CD14-positive monocyte (primary cell): Measurements from ENCODE around the gene HERC2. TPM values are rescaled to one million over a fixed set of nuclear protein-coding genes. Genes with fewer than 3 reads are reported as not detected.
"Not testable (repeated sequence)": the region's sequence is repeated elsewhere in the genome, so short reads cannot be mapped to it uniquely, and the experiment has no call there.

Experiments
- DNase-seq, 3 donors: peaks; one replicate each; pipeline ENCODE4 v3.0.0-alpha.2; 2011 to 2022
- H2AFZ ChIP-seq: 2 replicates; pipeline ENCODE4 v1.6.0; 2012; ENCODE audit warnings: mild to moderate bottlenecking, low read depth, low read length, inconsistent platforms; ENCODE audit not compliant: insufficient read depth, poor library complexity, severe bottlenecking
- H3K27ac ChIP-seq, 2 donors: 1 replicate in 1 of 2; 2 replicates in 1 of 2; pipeline ENCODE4 v1.5.1; 2012 to 2013; ENCODE audit warnings: low read length in 2 of 2, control low read depth in 1 of 2, inconsistent platforms in 1 of 2, low read depth in 1 of 2, mild to moderate bottlenecking in 1 of 2
- H3K27me3 ChIP-seq, 2 donors: one replicate each; pipeline versions ENCODE4 v1.6.0 to v1.6.1; 2011 to 2013; ENCODE audit warnings: low read length in 2 of 2; ENCODE audit not compliant: control insufficient read depth in 2 of 2, insufficient read depth in 2 of 2
- H3K36me3 ChIP-seq, 2 donors: replicated peaks in 1 of 2; 1 replicate in 1 of 2; 2 replicates in 1 of 2; pipeline versions ENCODE4 v1.5.1 to v1.6.1; 2012 to 2013; ENCODE audit warnings: low read length in 2 of 2, control low read depth in 1 of 2, inconsistent platforms in 1 of 2, mild to moderate bottlenecking in 1 of 2; ENCODE audit not compliant: insufficient read depth in 2 of 2, control insufficient read depth in 1 of 2
- H3K4me1 ChIP-seq, 2 donors: 1 replicate in 1 of 2; 2 replicates in 1 of 2; pipeline versions ENCODE4 v1.5.1 to v1.6.1; 2012 to 2013; ENCODE audit warnings: low read length in 2 of 2, control low read depth in 1 of 2, inconsistent platforms in 1 of 2, mild to moderate bottlenecking in 1 of 2, moderate library complexity in 1 of 2; ENCODE audit not compliant: insufficient read depth in 2 of 2, control insufficient read depth in 1 of 2
- H3K4me2 ChIP-seq: replicated peaks from 2 replicates; pipeline ENCODE3; 2012; ENCODE audit warnings: low read length, moderate library complexity, mild to moderate bottlenecking; ENCODE audit not compliant: poor library complexity, severe bottlenecking; ENCODE audit errors: extremely low read depth
- H3K4me3 ChIP-seq, 3 experiments: fragments of 200-600 bp in 1 of 3; sonication (generic) in 1 of 3; replicated peaks in 1 of 3; 1 replicate in 2 of 3; 2 replicates in 1 of 3; pipeline ENCODE4 v1.5.1; 2011 to 2013; ENCODE audit warnings: low read length in 3 of 3, mild to moderate bottlenecking in 3 of 3, control low read depth in 2 of 3, low read depth in 2 of 3, inconsistent platforms in 1 of 3, moderate library complexity in 1 of 3
- H3K79me2 ChIP-seq: 2 replicates; pipeline ENCODE4 v1.6.0; 2012; ENCODE audit warnings: mild to moderate bottlenecking, control low read depth, inconsistent platforms, low read length, moderate library complexity; ENCODE audit not compliant: insufficient read depth
- H3K9ac ChIP-seq: 2 replicates; pipeline ENCODE4 v1.6.0; 2017; ENCODE audit warnings: low read length, mild to moderate bottlenecking; ENCODE audit not compliant: insufficient read depth, poor library complexity, severe bottlenecking
- H3K9me3 ChIP-seq, 2 donors: replicated peaks in 1 of 2; 1 replicate in 1 of 2; 2 replicates in 1 of 2; pipeline versions ENCODE4 v1.5.1 to v1.6.1; 2012 to 2013; ENCODE audit warnings: low read length in 2 of 2, control low read depth in 1 of 2; ENCODE audit not compliant: control insufficient read depth in 1 of 2, insufficient read depth in 1 of 2
- H4K20me1 ChIP-seq: 2 replicates; pipeline ENCODE4 v1.6.0; 2012; ENCODE audit warnings: mild to moderate bottlenecking, low read length, control low read depth, moderate library complexity; ENCODE audit not compliant: insufficient read depth
- H3K27ac Mint-ChIP-seq, 7 donors: one replicate each; pipeline ENCODE4 v1.8.0; 2020; ENCODE audit warnings: mild to moderate bottlenecking in 7 of 7, mixed read lengths in 7 of 7, moderate library complexity in 6 of 7, inconsistent platforms in 2 of 7
- H3K27me3 Mint-ChIP-seq, 3 donors: one replicate each; pipeline ENCODE4 v1.8.0; 2021 to 2022; ENCODE audit warnings: low read depth in 3 of 3, mild to moderate bottlenecking in 3 of 3, mixed read lengths in 3 of 3, moderate library complexity in 3 of 3, inconsistent platforms in 1 of 3
- H3K36me3 Mint-ChIP-seq, 2 donors: one replicate each; pipeline ENCODE4 v1.8.0; 2020; ENCODE audit warnings: mixed read lengths in 2 of 2, inconsistent platforms in 1 of 2, mild to moderate bottlenecking in 1 of 2
- H3K4me1 Mint-ChIP-seq: one replicate; pipeline ENCODE4 v1.8.0; 2020; ENCODE audit warnings: mild to moderate bottlenecking, mixed read lengths
- H3K4me3 Mint-ChIP-seq, 2 donors: one replicate each; pipeline ENCODE4 v1.8.0; 2020; ENCODE audit warnings: mild to moderate bottlenecking in 2 of 2, mixed read lengths in 2 of 2, moderate library complexity in 1 of 2
- H3K9me3 Mint-ChIP-seq, 7 donors: one replicate each; pipeline ENCODE4 v1.8.0; 2020 to 2022; ENCODE audit warnings: mixed read lengths in 7 of 7, mild to moderate bottlenecking in 6 of 7, moderate library complexity in 6 of 7, inconsistent platforms in 2 of 7
- WGBS: methylation state at CpG from one replicate; pipeline ENCODE4 v1.1.5; 2013; ENCODE audit warnings: missing lambda C conversion rate; ENCODE audit not compliant: insufficient coverage; 5-methylcytosine and 5-hydroxymethylcytosine counted together
- intact Hi-C, 2 donors: fragments of 100-400 bp; cut with micrococcal nuclease; formaldehyde crosslinking; loops; one replicate each; pipeline versions ENCODE4 v1.15.0 to v1.15.1; 2023
- polyA plus RNA-seq, 3 donors: library from polyadenylated mRNA; depleted of rRNA in 1 of 3; unstranded in 2 of 3; stranded (reverse) in 1 of 3; fragments of 300-500 nt in 2 of 3; fragments of >200 nt in 1 of 3; fragmentation: Illumina TruSeq in 2 of 3; gene quantifications; 1 replicate in 2 of 3; 2 replicates in 1 of 3; pipeline ENCODE4 v1.2.3, GENCODE V29; 2012 to 2021
- TF ChIP-seq, protein P1 (sequence below): fragments of 200-600 bp; IDR thresholded peaks from one replicate; pipeline ENCODE4 v1.8.0; 2022; ENCODE audit warnings: antibody characterized with exemption, mild to moderate bottlenecking

HERC2 gene
- polyA plus RNA-seq, 3 donors = 3.1 to 9.0 (median 4.7) TPM

DNA sequence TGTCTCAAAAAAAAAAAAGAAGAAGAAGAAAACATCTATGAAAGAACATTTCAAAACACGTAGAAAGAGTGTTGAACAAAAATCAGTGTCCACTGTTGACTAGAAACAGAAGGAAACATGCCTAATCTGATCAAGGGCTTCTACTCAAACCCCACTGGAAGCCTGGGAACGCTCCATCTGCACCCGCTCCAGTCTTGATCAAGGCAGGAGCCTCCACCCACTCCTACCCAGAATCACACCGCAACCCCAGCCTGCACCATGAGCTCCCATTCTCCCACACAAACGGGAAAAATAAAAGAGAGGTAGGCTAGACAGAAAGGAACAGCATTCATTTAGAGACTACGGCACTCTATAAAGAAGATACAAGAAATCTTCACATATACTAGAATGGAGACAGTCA, 181.9 kb downstream of the HERC2 start:
- no peak overlapping the region for H3K4me3 ChIP-seq
- H3K4me1 ChIP-seq = peaks cover 0 to 6% of the 10 kb centered on the region in 2 donors
- no peaks in the 10 kb centered on the region for H3K79me2 ChIP-seq
- H3K27ac ChIP-seq = no peak overlapping the region
- H3K27me3 Mint-ChIP-seq = peaks cover 0 to 2% (median 0%) of the 10 kb centered on the region in 3 donors
- no peaks in the 10 kb centered on the region for H3K9me3 ChIP-seq
- H2AFZ ChIP-seq = no peak overlapping the region
- no peak for DNase-seq
- no peaks in the 10 kb centered on the region for H3K27me3 ChIP-seq
- no peaks in the 10 kb centered on the region for H4K20me1 ChIP-seq
- no peak overlapping the region for H3K9ac ChIP-seq
- H3K4me2 ChIP-seq = no peak overlapping the region
- peaks cover 56 to 65% of the 10 kb centered on the region in 2 donors for H3K36me3 Mint-ChIP-seq
- no peak overlapping the region for H3K4me3 Mint-ChIP-seq
- WGBS = 100% methylated on average over 2 of the region's 6 CpGs
- no peaks in the 10 kb centered on the region for H3K9me3 Mint-ChIP-seq
- H3K27ac Mint-ChIP-seq = no peak overlapping the region
- intact Hi-C loops = no loop called here
- H3K4me1 Mint-ChIP-seq = peaks cover 12% of the 10 kb centered on the region
- TF ChIP-seq, protein P1, sequence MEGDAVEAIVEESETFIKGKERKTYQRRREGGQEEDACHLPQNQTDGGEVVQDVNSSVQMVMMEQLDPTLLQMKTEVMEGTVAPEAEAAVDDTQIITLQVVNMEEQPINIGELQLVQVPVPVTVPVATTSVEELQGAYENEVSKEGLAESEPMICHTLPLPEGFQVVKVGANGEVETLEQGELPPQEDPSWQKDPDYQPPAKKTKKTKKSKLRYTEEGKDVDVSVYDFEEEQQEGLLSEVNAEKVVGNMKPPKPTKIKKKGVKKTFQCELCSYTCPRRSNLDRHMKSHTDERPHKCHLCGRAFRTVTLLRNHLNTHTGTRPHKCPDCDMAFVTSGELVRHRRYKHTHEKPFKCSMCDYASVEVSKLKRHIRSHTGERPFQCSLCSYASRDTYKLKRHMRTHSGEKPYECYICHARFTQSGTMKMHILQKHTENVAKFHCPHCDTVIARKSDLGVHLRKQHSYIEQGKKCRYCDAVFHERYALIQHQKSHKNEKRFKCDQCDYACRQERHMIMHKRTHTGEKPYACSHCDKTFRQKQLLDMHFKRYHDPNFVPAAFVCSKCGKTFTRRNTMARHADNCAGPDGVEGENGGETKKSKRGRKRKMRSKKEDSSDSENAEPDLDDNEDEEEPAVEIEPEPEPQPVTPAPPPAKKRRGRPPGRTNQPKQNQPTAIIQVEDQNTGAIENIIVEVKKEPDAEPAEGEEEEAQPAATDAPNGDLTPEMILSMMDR = no peak
- H3K36me3 ChIP-seq = peaks cover 16 to 41% of the 10 kb centered on the region in 2 donors

- H3K79me2 ChIP-seq, H3K4me1 ChIP-seq, H3K9me3 ChIP-seq, H3K4me3 ChIP-seq, H3K4me3 Mint-ChIP-seq, H3K9me3 Mint-ChIP-seq, H3K27me3 Mint-ChIP-seq, H2AFZ ChIP-seq, intact Hi-C loops, H3K9ac ChIP-seq, H4K20me1 ChIP-seq, DNase-seq, H3K27me3 ChIP-seq, H3K4me2 ChIP-seq, H3K27ac ChIP-seq: not testable (repeated sequence)
- no CpG with 5 or more reads among the region's 9 CpGs for WGBS
- Mint-ChIP-seq H3K4me1 (peaks cover 12% of the 10 kb centered on the region), H3K27ac (peak overlapping the region in 1 of 7 donors; percentile 42), H3K36me3 (peaks cover 52 to 55% of the 10 kb centered on the region in 2 donors)
- peaks cover 2 to 33% of the 10 kb centered on the region in 2 donors for H3K36me3 ChIP-seq
Observed at GRCh38 chr15:28137408-28138039, 184.5 kb downstream of the HERC2 start.

DNA sequence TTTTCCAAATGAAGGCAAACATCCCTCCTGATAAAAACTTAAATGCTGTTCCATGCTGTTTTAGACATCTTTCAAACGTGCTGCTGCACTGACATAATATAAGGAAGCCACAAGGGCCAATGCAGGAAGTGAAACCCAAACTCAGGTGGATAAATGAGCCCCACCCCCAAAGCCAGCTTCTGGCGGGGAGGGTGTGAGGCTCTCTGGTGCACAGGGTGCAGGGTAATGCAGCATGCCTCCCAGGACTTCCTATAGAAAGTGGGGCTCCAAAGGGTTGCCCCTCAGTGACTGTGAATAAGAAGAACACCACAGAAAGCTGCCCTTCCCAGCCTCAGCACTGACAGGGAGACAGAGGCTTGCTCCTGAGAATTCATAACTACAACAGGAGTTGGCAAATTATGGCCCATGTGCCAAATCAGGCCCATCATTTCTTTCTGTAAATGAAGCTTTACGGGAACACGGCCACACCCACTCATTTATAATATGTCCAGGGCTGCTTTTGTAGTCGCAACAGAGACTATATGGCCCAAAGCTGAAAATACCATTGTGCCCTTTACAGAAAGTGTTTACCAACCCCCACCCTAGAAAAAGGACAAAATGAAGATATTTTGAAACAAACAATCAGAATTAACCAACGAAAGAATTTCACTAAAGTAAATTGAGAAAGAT, 185.6 kb downstream of the HERC2 start:
- H3K4me2 ChIP-seq, H4K20me1 ChIP-seq, H3K4me3 ChIP-seq, H3K9me3 ChIP-seq, H3K79me2 ChIP-seq, H3K27me3 ChIP-seq, H3K9ac ChIP-seq, H2AFZ ChIP-seq, intact Hi-C loops, H3K4me1 ChIP-seq, H3K9me3 Mint-ChIP-seq, H3K27me3 Mint-ChIP-seq, DNase-seq, H3K27ac Mint-ChIP-seq, H3K27ac ChIP-seq: not testable (repeated sequence)
- H3K36me3 ChIP-seq = peaks cover 3 to 34% of the 10 kb centered on the region in 2 donors
- H3K36me3 Mint-ChIP-seq = peaks cover 52 to 54% of the 10 kb centered on the region in 2 donors
- H3K4me1 Mint-ChIP-seq = peaks cover 12% of the 10 kb centered on the region
- peak overlapping the region in 1 of 2 donors; percentile 46 for H3K4me3 Mint-ChIP-seq
- WGBS = 82% methylated on average over 3 of the region's 6 CpGs
